Naive thymus-derived CD8-positive, alpha-beta T cell (primary cell): ENCODE results near the gene IQCE. TPM values are rescaled to one million over a fixed set of nuclear protein-coding genes. Genes with fewer than 3 reads are reported as not detected.

Source experiments
- ATAC-seq, 2 donors: fragments of 150-1000 bp; cut with Tn5 transposase in 1 of 2; sonication (Bioruptor Pico), chemical (Tn5 transposase) in 1 of 2; 1 replicate in 1 of 2; 2 replicates in 1 of 2; pipeline ENCODE4 v1.10.0; 2021; ENCODE audit warnings: mild to moderate bottlenecking in 2 of 2, moderate library complexity in 2 of 2
- POLR2A ChIA-PET: fragments of 350-600 bp; sonication (Branson Sonifier 250); formaldehyde crosslinking; loops from one replicate; lab custom pipeline; 2021; ENCODE audit warnings: antibody characterized with exemption; lab: Charles Lee
- DNase-seq, 10 donors: peaks; one replicate each; pipeline versions ENCODE4 v3.0.0 to v3.0.0-alpha.2; 2020 to 2022
- H3K27ac Mint-ChIP-seq, 10 donors: one replicate each; pipeline ENCODE4 v1.8.0; 2020 to 2022; ENCODE audit warnings: mild to moderate bottlenecking in 10 of 10, mixed read lengths in 10 of 10, moderate library complexity in 4 of 10, inconsistent platforms in 1 of 10
- H3K27me3 Mint-ChIP-seq, 5 donors: one replicate each; pipeline ENCODE4 v1.8.0; 2021 to 2022; ENCODE audit warnings: mixed read lengths in 5 of 5
- H3K36me3 Mint-ChIP-seq, 3 donors: one replicate each; pipeline ENCODE4 v1.8.0; 2020 to 2022; ENCODE audit warnings: mixed read lengths in 3 of 3, mild to moderate bottlenecking in 2 of 3, inconsistent platforms in 1 of 3
- H3K4me1 Mint-ChIP-seq, 4 donors: one replicate each; pipeline ENCODE4 v1.8.0; 2021 to 2022; ENCODE audit warnings: mixed read lengths in 4 of 4
- H3K4me3 Mint-ChIP-seq, 10 donors: one replicate each; pipeline ENCODE4 v1.8.0; 2020 to 2022; ENCODE audit warnings: mild to moderate bottlenecking in 10 of 10, mixed read lengths in 10 of 10, moderate library complexity in 6 of 10, inconsistent platforms in 1 of 10
- H3K9me3 Mint-ChIP-seq, 9 donors: one replicate each; pipeline ENCODE4 v1.8.0; 2020 to 2022; ENCODE audit warnings: mixed read lengths in 9 of 9, mild to moderate bottlenecking in 3 of 9, inconsistent platforms in 1 of 9, moderate library complexity in 1 of 9
- polyA plus RNA-seq, 3 donors: library from polyadenylated mRNA; unstranded; fragments of 300-500 nt; fragmentation: Illumina TruSeq; gene quantifications; one replicate each; pipeline ENCODE4 v1.2.3, GENCODE V29; 2021
- total RNA-seq, 8 experiments: library from RNA in 2 of 8; stranded (reverse) in 2 of 8; gene quantifications; one replicate each; pipeline ENCODE4 v1.2.3 and lab custom pipeline; 2021 to 2026

Gene IQCE
- total and polyA plus RNA-seq, 5 experiments from 2014 or later = 0.77 to 8.9 (median 2.2) TPM

DNA sequence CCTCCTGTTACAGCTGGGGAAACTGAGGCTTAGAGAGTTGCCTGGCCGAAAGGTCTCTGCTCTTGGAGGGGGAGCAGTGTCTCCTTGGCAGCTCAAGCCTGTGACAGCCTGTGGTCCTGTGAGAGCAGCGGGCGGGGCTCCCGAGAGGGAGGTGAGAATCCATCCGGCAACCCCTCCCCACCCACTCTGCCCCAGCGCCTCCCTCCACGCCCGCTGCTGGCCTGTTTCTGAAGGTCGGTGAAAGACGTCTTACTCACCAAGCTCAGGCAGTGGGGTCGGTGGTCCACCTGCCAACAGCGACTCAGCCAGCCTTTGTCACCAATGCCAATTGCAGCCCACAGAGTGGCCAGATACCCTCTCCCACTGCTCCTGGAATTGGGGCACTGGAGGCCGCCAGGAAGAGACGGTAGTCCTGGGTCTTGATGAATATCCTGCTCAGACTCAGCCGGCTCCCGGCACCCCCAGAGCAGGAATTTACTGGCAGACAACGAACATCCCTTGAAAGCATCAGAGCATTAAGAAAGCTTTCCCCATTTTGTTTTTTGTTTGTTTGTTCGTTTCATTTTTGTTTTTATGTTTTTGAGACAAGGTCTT, 65.6 kb downstream of the IQCE start:
- H3K27ac Mint-ChIP-seq = no peak overlapping the region
- H3K4me1 Mint-ChIP-seq = no peaks in the 10 kb centered on the region
- H3K9me3 Mint-ChIP-seq = no peaks in the 10 kb centered on the region
- DNase-seq = no peak
- POLR2A ChIA-PET = interaction anchor here (1.1 kb wide), 1 partner anchor 17 kb away, joined by 3 read pairs; no protein-coding TSS in a partner anchor
- H3K4me3 Mint-ChIP-seq = no peak overlapping the region
- no peaks in the 10 kb centered on the region for H3K36me3 Mint-ChIP-seq
- H3K27me3 Mint-ChIP-seq = peaks cover 0 to 5% (median 0%) of the 10 kb centered on the region in 5 donors
- no peak for ATAC-seq

DNA sequence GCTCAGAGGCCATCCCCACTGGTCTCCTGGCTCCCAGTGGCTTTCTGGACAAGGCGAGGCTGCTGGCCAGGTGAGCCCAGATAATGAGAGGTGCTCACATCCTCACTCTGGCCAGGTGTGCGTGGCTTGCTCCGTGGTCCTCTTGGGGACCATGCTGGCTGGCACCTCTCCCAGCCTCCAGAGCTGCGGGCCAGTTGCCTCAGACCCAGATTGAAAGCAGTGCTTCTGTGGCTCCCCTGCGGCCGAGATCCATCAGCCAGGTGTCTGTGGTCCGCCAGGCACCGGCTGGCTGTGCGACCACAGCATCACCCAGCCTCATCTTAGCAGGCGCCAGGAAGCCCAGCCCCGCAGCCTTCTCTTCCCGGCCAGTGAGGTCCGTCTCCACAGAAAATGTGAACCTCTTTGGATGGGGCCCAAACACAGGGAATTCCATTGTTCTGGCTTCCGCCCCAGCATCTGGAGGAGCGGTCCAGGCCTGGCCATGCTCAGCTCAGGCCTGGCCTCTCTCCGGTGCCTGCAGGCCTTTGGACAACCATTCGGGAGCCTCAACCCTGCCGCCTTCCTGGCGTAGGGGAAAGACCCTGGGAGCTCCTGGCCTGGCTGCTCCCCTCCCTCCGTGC, 67.8 kb downstream of the IQCE start:
- Mint-ChIP-seq H3K4me3 (no peak overlapping the region), H3K9me3 (no peaks in the 10 kb centered on the region), H3K4me1 (peaks cover 3 to 6% (median 4%) of the 10 kb centered on the region in 4 donors), H3K27me3 (peaks cover 0 to 5% (median 0%) of the 10 kb centered on the region in 5 donors), H3K36me3 (no peaks in the 10 kb centered on the region), H3K27ac (no peak overlapping the region)
- no peak for ATAC-seq
- DNase-seq = no peak
- POLR2A ChIA-PET = no interaction called here

DNA sequence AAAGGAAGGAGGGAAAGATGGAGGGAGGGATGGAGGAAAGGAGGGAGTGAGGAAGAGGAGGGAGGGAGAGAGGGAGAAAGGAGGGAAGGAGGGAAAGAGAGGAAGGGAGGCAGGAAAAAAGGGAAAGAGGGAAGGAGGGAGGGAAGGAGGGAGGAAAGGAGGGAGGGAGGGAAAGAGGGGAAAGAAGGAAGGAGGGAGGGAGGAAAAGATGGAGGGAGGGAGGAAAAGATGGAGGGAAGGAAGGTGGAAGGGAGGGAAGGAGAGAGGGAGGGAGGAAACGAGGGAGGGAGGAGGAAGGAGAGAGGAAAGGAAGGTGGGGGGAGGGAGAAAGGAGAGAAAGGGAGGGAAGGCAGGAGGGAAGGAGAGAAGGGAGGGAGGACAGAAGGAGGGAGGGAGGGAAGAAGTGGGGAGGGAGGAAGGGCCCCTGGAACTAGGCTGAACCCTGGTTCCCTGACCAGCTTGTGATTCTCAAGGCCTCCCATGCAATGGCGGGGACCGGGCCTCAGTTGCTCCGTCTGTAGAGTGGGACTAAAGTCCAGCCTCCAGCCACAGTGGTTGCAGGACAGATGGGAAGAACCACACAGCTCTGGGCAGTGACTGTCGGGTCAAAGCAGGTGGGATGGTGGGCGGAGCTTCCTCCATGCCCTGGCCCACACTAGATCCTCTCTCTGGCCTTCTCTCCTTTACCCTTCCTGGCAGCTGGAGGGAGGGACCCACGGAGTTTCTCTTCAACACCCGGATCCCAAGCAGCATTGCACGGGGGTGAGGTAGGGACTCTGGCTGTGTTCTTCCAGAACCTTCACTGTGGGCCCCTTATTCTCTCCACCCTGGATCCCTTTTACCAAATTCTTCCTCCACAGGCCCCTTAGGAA, 68.7 kb downstream of the IQCE start:
- DNase-seq (no peak), ATAC-seq (no peak)
- peaks cover 3 to 6% (median 4%) of the 10 kb centered on the region in 4 donors for H3K4me1 Mint-ChIP-seq
- H3K27ac Mint-ChIP-seq = no peak overlapping the region
- H3K36me3 Mint-ChIP-seq = no peaks in the 10 kb centered on the region
- POLR2A ChIA-PET = interaction anchor here (1.1 kb wide), 1 partner anchor 10 kb away, joined by 3 read pairs; no protein-coding TSS in a partner anchor
- peaks cover 0 to 5% (median 0%) of the 10 kb centered on the region in 5 donors for H3K27me3 Mint-ChIP-seq
- no peaks in the 10 kb centered on the region for H3K9me3 Mint-ChIP-seq
- H3K4me3 Mint-ChIP-seq = no peak overlapping the region

DNA sequence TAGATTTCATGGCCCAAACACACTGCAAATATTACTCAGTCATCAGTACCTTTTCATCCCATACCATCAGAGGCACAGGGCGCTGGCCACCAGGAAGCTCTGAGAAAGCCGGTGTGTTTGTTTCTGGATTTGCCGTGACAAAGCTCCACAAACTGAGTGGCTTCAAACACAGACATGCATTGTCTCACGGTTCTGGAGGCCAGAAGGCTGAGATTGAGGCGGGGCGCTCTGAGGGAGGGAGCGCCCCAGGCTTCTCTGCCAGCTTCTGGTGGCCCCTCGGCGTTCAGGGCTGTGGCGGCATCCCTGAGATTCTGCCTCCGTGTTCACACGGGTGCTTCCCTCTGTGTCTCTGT, 69.3 kb downstream of the IQCE start:
- H3K36me3 Mint-ChIP-seq = no peaks in the 10 kb centered on the region
- peak overlapping the region in 1 of 10 donors; percentile 65 for H3K27ac Mint-ChIP-seq
- POLR2A ChIA-PET = interaction anchor here (1.1 kb wide), 1 partner anchor 10 kb away, joined by 3 read pairs; no protein-coding TSS in a partner anchor
- no peaks in the 10 kb centered on the region for H3K9me3 Mint-ChIP-seq
- DNase-seq = no peak
- peaks cover 0 to 5% (median 0%) of the 10 kb centered on the region in 5 donors for H3K27me3 Mint-ChIP-seq
- no peak for ATAC-seq
- H3K4me3 Mint-ChIP-seq = no peak overlapping the region
- H3K4me1 Mint-ChIP-seq = peaks cover 3 to 7% (median 5%) of the 10 kb centered on the region in 4 donors

DNA sequence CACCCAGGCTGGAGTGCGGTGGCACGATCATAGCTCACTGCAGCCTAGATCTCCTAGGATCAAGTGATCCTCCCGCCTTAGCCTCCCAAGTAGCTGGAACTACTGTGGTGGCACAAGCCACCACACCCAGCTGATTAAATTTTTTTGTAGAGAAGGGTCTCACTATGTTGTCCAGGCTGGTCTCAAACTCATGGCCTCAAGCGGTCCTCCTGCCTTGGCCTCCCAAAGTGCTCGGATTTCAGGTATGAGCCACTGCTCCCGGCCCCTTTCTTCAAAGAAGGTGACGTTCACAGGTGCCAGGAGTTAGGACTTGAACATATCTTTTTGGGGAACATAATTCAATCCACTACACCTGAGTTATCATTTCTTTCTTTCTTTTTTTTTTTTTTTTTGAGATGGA, 70.1 kb downstream of the IQCE start:
- H3K36me3 Mint-ChIP-seq = no peaks in the 10 kb centered on the region
- peaks cover 0 to 5% (median 0%) of the 10 kb centered on the region in 5 donors for H3K27me3 Mint-ChIP-seq
- POLR2A ChIA-PET = no interaction called here
- ATAC-seq (no peak), DNase-seq (no peak)
- H3K4me1 Mint-ChIP-seq = peaks cover 6 to 15% (median 12%) of the 10 kb centered on the region in 4 donors
- H3K9me3 Mint-ChIP-seq = no peaks in the 10 kb centered on the region
- H3K27ac Mint-ChIP-seq = peak overlapping the region in 1 of 10 donors; percentile 3
- H3K4me3 Mint-ChIP-seq = no peak overlapping the region

DNA sequence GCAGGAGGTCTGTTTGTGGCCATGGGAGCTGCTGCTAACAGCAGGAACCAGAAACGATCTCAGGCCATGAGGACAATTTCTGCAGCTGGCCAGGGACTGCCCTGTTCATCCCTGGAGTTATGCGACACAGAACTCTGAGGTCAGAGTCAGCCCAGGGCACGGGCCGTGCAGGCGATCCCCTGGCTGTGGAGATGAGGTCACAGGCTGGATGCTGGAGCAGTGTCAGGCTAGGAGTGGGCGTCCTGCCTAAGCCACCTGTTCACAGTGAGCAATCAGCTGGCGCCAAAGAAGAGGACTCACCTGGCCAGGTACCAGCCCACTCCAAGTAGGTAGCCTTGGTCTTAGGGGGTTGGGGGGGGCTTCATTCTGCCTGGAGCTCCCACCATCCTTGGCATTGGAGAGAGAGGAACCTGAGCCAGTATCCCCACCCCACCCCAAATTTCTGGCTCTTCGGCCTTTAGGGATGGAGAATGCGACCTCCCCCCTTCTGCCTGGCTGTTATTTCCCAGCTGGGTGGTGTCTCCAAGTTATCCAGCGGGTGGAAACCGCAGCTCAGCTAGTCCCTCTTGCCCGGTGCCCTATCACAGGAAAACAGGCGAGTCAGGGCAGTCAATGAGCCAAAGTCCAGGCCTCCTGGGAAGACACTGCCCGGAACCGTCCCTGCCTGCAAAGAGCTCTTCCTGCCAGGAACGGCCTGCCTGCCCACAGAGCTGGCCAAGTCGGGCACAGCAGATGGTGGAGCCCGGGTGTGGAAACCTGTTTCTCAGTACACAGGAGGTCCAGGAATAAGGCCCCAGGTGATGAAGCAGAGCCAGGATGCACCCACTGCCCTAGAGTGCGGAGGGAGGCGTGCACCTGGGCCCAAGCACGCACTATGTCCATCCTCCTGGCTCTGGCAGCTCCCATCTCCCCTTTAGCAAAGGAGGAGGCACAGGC, 71.2 kb downstream of the IQCE start:
- DNase-seq (no peak), ATAC-seq (no peak)
- POLR2A ChIA-PET = interaction anchor here (1.2 kb wide), 1 partner anchor 71 kb away, joined by 5 read pairs; the partner anchor contains the start of gene IQCE
- H3K27me3 Mint-ChIP-seq = peaks cover 0 to 5% (median 0%) of the 10 kb centered on the region in 5 donors
- H3K4me3 Mint-ChIP-seq = no peak overlapping the region
- no peak overlapping the region for H3K27ac Mint-ChIP-seq
- H3K4me1 Mint-ChIP-seq = peaks cover 8 to 20% (median 16%) of the 10 kb centered on the region in 4 donors
- no peaks in the 10 kb centered on the region for H3K36me3 Mint-ChIP-seq
- no peaks in the 10 kb centered on the region for H3K9me3 Mint-ChIP-seq

DNA sequence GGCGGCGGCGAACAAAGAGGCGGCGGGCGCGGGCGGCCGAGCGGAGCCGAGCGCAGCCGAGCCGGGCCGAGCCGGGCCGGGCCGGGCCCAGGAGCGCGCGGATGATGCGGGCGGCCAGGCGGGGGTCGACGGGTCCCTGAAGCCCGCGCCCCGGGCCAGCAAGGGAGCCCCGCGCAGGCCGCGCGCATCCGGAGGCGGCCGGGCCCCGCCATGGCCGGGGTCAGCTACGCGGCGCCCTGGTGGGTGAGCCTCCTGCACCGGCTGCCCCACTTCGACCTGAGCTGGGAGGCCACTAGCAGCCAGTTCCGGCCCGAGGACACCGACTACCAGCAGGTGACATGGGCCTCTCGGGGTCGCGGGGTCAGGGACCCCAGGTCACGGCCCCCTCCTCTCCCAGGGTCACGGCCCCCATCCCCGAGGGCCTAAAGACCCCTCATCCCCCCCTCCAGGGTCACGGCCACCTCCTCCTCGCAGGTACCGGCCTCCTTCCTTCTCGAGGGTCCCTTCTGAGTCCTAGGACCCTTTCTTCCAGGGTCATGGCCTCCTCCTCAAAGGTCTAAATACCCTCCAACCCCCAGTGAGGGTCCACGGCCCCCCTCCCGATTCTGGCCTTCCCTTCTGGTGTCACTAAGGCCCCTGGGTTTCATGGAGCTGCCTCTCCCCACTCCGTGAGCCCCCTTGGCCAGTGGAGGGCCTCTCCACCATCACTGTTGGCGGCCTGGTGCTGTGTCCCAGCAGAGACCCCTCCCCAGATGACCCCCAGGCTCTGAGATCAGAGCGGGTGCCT, 73.4 kb downstream of the IQCE start, which contains the start of gene TTYH3:
TSS of gene TTYH3 (plus strand) at position 41 of the 787 bp plus-strand sequence. CDS start at position 211, 170 bp downstream.
- Mint-ChIP-seq H3K36me3 (no peaks in the 10 kb centered on the region), H3K9me3 (no peaks in the 10 kb centered on the region), H3K4me1 (peaks cover 11 to 32% (median 23%) of the 10 kb centered on the region in 4 donors), H3K27ac (peak within 1 kb of the TSS in 9 of 10 donors; percentile 31 to 93 (median 74)), H3K4me3 (peak within 1 kb of the TSS; percentile 83 to 94 (median 90)), H3K27me3 (no peaks in the 10 kb centered on the region)
- ATAC-seq = peak in 1 of 2 donors; percentile 67
- POLR2A ChIA-PET = interaction anchor here (1.0 to 3.8 kb wide), 6 partner anchors 13 to 124 kb away, joined by 3 to 21 read pairs (median 4); no protein-coding TSS in a partner anchor
- DNase-seq = peak in 1 of 10 donors; percentile 33

DNA sequence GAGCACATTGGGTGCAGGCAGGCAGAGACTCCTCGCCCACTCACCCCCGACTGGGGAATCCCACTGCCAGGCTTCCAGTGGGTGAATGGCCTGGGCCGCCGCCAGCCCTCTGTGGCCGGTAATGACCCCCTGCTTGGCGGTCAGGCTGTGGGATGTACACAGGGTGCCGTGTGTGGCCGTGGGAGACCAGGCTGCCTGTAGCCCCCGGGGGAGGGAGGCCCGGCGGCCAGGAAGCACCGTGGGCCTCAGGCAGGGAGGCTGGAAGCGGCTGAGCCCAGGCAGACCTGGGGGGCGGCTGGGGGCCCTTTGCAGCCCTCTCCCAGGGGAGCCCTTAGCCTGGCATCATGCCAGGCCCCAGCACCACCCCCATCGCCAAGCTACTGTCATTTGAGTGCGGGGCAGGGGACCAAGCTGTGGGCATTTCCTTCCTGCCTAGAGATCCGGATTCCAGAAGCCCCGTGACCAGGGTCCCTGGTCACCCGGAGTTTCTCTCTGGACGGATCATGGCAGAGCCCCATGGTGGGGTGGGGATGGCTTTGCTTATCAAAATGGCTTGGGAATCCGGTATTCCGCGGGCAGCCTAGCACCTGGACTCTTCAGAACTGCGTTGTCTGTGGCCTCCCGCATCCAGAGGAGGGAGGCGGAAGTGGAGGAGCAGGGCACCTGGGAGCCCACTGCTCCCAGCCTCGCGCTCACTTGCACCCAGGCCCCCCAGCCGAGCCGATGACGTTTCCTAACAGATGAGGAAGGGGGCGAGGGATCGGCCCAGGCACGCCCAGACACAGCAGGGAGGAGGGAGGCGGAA, 74.2 kb downstream of the IQCE start:
- Mint-ChIP-seq H3K4me1 (peaks cover 11 to 32% (median 23%) of the 10 kb centered on the region in 4 donors), H3K27me3 (no peaks in the 10 kb centered on the region), H3K9me3 (no peaks in the 10 kb centered on the region), H3K36me3 (no peaks in the 10 kb centered on the region), H3K4me3 (peak overlapping the region; percentile 85 to 94 (median 90)), H3K27ac (peak overlapping the region; percentile 19 to 93 (median 80))
- POLR2A ChIA-PET = interaction anchor here (2.9 to 3.8 kb wide), 2 partner anchors 12 to 123 kb away, joined by 18 to 21 read pairs; no protein-coding TSS in a partner anchor
- ATAC-seq (peak; percentile 13 to 31), DNase-seq (peak in 9 of 10 donors; percentile 19 to 50 (median 37))

DNA sequence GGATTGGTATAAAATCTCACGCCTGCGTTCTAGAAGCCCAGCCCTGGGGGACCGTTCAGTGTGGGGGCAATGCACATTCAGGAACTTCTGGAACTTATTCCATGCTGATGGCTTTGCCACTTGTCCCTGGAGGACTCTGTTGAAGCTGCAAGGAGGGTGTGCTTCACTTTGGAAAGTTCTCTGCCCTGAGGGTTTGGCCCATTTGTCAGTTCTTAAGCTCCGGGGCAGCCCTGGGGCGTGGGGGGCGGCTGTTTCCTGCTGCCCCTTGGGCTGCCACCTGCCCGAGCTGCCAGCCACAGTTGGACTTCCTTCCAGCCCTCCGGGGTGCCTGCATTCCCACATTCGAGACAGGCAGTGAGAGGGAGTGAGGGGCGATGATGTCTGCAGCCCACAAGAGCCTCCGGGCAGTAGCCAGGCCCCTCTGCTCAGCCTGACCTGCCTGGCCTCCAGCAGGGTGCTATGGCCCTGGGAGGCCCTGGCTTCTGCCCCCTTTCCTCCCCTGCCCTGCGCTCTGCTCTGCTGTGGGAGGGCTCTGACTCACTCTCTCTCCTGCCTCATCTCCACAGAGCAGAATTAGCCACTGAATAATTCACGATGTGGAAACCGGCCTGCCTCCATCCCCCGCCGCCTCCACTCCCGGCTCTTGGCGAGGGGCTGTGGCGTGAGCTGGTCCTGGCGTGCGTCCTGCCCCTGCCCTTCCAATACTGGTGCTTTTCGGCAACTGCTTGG, 74.9 kb downstream of the IQCE start:
- H3K27me3 Mint-ChIP-seq = no peaks in the 10 kb centered on the region
- POLR2A ChIA-PET = interaction anchor here (0.6 to 3.8 kb wide), 3 partner anchors 11 to 1060 kb away, joined by 4 to 21 read pairs (median 18); no protein-coding TSS in a partner anchor
- no peaks in the 10 kb centered on the region for H3K9me3 Mint-ChIP-seq
- H3K4me3 Mint-ChIP-seq = peak overlapping the region; percentile 85 to 94 (median 90)
- H3K36me3 Mint-ChIP-seq = no peaks in the 10 kb centered on the region
- ATAC-seq (no peak), DNase-seq (no peak)
- H3K27ac Mint-ChIP-seq = peak overlapping the region; percentile 19 to 93 (median 80)
- peaks cover 11 to 32% (median 23%) of the 10 kb centered on the region in 4 donors for H3K4me1 Mint-ChIP-seq
